GM19467 (cell line): ENCODE measurements around the gene ZNF91.
"Not testable (repeated sequence)": the region's sequence is repeated elsewhere in the genome, so short reads cannot be mapped to it uniquely, and the experiment has no call there.

ENCODE experiments used
- ATAC-seq: cut with Tn5 transposase; IDR thresholded peaks from one replicate; pipeline ENCODE4 v1.9.1; 2021; ENCODE audit warnings: mild to moderate bottlenecking, moderate library complexity; ENCODE audit not compliant: unreplicated experiment

The ZNF91 gene

DNA sequence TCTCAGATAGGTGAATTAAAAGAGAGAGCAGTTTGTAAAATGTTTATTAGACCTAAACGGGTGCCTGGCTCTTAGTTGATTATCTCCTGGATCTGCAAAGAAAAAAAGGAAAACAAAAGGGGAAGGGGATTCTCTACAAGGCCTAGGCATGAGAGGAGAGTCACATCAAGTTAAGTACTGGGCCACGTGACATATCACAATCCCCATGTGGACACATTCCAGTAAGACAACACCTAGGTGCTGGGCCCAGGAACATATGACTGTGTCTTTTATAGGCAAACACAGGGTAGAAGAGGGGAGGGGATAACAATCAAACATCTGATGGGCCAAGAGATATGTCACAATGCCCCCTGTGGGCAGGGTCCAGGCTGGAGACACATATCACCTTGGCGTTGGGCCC, 4.2 kb upstream of the ZNF91 start:
- ATAC-seq = no peak

DNA sequence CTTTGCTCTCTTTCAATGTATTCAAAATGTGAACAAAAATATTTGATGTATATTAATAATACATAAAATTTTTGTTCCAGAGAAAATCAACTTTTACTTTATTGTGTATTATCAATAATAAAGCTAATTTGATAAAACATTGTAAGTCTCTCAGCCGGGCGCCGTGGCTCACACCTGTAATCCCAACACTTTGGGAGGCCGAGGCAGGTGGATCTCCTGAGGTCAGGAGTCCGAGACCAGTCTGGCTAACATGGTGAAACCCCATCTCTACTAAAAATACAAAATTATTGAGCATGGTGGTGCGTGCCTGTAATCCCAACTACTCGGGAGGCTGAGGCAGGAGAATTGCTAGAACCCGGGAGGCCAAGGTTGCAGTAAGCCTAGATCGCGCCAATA, 449 bp upstream of the ZNF91 start:
- ATAC-seq = not testable (repeated sequence)

DNA sequence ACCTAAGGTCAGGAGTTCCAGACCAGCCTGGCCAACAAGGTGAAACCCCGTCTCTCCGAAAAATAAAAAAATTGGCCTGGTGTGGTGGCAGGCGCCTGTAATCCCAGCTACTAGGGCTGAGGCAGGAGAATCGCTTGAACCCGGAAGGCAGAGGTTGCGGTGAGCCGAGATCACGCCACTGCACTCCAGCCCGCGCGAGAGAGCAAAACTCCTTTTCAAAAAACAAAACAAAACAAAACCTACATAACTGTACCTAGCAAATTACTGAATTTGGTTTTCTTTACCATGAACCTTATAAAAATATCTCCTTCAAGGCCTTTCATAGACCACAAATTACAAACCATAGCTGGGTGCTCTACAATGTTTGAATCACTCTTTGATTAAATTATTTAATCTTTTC, 760 bp downstream of the ZNF91 start:
- ATAC-seq = no peak

DNA sequence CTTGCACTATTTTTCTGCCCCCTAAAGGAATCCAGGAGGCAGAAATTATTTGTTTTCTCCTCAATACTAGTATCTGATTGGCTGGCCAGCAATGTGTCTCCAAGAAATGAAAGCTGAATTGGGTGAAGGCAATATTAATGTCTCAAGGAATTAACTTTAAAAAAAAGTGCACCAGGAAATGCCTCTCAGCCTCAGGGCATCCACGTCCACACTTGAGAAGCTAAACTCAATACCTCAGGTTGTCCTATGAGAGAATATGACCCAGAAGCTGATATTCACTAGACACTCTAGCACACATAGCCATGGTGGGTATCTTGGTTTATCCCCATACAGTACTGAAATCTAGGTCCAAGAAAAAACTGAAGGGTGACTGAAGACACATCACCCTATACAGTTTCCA, 2.1 kb downstream of the ZNF91 start:
- ATAC-seq = no peak

DNA sequence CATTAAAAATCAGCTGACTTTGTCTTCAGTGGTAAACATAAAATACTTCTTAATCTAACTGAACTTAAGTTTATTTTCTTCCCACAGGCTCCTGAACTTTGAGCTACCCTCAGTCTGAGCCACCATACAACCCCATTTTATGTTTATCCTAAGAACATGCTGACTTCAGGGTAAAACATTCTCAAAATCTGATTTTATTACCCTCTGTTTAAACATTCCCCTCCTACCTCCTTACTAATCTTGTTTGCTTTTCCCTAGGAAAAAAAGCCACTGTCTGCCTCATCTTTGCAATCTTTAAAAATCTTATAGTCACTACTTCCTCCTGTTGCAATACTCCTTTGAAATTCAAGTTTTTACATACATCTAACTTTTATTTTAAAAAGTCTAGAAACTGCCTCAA, 4.0 kb downstream of the ZNF91 start:
- ATAC-seq = no peak

DNA sequence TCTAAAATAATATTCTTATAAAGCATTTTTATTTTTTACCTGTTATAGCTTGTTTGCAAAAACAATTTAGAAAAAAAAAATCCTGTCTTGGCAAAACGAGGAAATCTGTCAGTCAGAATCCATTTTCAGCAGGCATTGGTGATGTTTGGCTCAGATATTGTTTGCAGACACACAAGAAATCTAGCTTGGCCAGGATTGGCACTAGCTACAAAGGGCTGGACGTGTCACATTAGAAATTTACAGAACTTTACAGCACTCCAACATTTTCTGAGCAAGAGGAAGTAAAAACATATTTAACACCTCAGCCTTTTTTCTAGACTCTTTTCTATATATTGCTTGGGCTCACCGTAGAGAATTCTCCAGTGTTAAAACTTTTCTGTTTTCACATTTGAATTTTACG, 9.9 kb downstream of the ZNF91 start:
- no peak for ATAC-seq

GRCh38 chr19:23384858-23385257, 10.4 kb downstream of the ZNF91 start:
- no peak for ATAC-seq

- ATAC-seq = no peak
Observed at GRCh38 chr19:23384166-23384565, 11.1 kb downstream of the ZNF91 start.

DNA sequence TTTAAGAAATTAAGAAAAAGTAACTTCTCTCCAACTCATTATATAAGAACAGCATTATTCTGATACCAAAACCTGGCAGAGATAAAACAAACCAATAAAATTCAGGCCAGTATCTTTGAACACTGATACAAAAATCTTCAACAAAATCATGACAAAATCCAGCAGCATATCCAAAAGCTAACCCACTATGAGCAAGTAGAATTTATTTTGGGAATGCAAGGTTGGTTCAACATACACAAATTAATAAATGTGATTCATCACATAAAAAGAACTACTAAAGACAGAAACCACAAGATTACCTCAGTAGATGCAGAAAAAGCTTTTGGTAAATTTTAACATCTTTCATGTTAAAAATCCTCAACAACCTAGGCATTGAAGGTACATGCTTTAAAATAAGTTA, 12.3 kb downstream of the ZNF91 start:
- ATAC-seq = no peak

DNA sequence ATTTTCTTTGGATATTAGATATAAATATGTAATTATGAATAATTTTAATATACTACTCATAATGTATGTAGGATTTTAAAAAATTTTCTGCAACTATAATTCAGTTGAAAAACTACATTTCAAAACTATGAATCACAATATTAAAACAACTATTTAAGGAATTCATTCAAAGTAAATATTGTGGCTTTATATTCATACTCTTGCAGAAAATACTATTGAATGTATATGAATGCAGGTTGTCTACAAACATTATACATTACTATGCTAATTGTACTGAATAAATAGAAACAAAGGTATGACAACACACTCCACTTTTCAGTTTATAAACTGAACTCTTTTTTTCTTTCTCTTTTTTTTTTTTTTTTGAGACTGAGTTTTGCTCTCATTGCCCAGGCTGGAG, 14.2 kb downstream of the ZNF91 start:
- ATAC-seq = no peak

DNA sequence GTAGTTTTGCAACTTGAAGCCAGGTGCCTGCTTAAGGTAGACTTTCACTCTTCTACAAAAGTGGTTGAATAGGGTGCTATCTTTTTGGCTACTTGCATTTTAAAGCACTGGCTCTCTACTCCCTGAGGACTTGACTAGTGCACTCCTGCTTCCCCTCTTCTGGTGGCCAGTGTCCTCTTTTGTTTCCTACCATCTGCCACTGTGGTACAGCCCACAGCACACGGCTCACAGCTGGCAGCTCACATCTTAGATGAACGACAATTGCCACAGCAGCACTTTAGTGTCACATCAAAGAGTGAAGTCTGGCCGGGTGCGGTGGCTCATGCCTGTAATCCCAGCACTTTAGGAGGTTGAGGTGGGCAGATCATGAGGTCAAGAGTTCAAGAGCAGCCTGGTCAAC, 15.6 kb downstream of the ZNF91 start:
- not testable (repeated sequence) for ATAC-seq

GRCh38 chr19:23378948-23379347, 16.3 kb downstream of the ZNF91 start:
- ATAC-seq = no peak

- ATAC-seq = no peak
Observed at GRCh38 chr19:23377276-23377675, 18.0 kb downstream of the ZNF91 start.

DNA sequence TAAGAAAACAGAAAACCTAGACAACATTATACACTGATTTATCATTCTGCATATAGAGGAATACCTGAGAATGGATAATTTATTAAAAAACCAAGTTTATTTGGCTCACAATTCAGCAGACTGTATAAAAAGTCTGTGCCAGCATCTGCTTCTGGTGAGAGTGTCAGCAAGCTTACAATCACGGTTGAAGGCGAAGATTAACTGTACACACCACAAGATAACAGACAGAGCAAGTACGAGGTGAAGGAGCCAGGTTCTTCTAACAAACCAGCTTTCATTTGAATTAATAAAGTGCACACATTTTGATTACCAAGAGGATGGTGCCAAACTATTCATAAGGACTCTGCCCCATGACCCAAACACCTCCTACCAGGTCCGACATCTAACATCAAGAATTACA, 28.8 kb downstream of the ZNF91 start:
- no peak for ATAC-seq

DNA sequence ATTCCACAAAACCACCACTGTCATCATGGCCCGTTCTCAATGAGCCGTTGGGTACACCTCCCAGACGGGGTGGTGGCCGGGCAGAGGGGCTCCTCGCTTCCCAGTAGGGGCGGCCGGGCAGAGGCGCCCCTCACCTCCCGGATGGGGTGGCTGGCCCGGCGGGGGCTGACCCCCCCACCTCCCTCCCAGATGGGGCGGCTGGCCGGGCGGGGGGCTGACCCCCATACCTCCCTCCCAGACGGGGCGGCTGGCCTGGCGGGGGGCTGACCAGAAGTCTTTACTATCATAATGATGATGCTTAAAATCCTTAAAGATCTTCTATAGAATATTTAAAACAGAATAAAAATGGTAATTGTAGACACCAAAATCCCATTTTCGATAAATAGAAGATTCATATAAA, 29.2 kb downstream of the ZNF91 start:
- not testable (repeated sequence) for ATAC-seq

DNA sequence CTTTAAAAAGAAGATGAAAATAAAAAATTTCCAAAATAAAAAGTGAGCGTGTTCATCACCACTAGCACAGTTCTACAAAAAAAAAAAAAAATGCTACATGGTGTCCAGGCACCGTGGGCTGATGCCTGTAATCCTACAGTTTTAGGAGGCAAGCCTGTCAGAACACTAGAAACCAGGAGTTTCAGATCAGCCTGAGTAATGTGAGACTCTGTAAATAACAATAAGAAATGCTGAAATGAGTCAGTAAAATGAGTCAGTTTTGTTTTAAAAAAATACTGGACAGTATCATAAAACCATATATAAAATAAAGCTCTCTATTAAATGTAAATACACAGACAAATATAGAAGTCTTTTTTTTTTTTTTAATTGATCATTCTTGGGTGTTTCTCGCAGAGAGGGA, 30.0 kb downstream of the ZNF91 start:
- no peak for ATAC-seq

- ATAC-seq = not testable (repeated sequence)
Observed at GRCh38 chr19:23361843-23362242, 33.4 kb downstream of the ZNF91 start.

DNA sequence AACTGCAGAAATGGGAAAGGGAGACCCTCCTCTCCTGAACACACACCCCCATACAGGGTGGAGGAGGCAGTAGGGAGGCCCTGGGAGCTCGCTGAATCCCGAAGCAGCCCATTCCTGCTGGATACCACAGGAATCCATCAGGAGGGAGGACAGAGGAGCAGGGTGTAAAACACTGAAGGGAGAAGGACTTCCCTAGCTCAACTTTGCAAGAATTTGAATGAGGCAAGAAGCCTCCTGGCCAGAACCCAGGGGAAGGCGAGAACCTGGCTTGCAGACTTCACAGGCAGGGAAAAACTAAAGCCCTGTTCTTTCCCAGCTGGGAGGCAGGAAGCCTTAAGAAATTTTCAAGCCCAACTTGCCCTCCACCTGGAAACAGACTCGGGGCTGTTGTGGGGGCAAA, 43.5 kb downstream of the ZNF91 start:
- no peak for ATAC-seq

- ATAC-seq = no peak
Observed at GRCh38 chr19:23346696-23347095, 48.6 kb downstream of the ZNF91 start.

- no peak for ATAC-seq
Observed at GRCh38 chr19:23345838-23346237, 49.4 kb downstream of the ZNF91 start.

GRCh38 chr19:23343434-23344010, 51.7 kb downstream of the ZNF91 start:
- no peak for ATAC-seq

GRCh38 chr19:23328211-23328610, 67.1 kb downstream of the ZNF91 start:
- no peak for ATAC-seq

GRCh38 chr19:23321953-23322549, 73.2 kb downstream of the ZNF91 start:
- ATAC-seq = no peak
